IPS DF 4.7 (cell line): ENCODE results near the gene KRT82.

ENCODE experiments used
- DNase-seq: peaks from one replicate; pipeline ENCODE4 v3.0.0-alpha.2; 2013; ENCODE audit warnings: low spot score; ENCODE audit errors: extremely low read depth

The KRT82 gene

DNA sequence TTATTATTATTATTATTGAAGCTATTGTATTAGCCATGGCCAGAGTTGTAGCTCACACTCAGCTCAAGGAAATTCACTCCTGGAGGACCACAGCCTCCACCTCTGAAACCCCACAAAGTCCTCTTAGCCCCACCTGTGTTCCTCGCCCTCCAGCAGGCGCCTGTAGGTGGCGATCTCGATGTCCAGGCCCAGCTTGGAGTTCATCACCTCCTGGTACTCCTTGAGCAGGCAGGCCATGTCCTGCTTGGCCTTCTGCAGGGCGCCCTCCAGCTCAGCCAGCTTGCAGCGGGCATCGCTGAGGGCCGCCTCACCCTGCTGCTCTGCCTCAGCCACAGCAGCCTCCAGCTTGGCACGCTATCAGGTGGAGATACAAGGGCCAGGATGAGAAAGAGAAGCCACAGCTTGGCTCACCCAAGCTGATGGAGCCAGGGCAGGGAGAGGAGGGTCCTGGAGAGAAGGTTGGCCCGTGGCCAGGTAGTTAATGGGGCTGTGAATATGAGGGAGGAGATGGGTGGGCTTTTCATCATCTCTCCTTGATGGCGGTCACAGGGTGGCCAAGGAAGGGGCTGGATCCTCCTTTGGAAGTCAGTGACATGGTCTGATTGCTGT lies 43.9 kb downstream of the KRT82 start:
- no peak for DNase-seq

DNA sequence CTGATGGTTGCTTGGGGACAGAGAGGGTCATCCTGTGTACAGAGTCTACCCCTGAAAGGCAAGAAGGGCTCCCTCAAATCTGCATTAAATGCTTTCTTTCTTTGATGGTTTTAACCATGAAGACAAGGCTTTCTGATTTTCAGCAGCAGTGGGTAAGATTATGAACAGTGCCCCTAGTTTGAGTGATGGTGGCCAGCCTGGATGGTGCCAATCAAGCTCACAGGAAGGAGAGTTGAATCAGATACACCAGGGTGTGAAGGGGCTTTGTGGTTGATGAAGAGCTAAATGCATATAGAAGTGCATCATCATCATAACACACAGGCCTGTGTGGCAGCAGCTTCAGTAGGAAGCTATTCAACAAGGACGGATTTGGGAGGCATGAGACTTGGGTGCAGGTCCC lies 44.6 kb downstream of the KRT82 start:
- no peak for DNase-seq

DNA sequence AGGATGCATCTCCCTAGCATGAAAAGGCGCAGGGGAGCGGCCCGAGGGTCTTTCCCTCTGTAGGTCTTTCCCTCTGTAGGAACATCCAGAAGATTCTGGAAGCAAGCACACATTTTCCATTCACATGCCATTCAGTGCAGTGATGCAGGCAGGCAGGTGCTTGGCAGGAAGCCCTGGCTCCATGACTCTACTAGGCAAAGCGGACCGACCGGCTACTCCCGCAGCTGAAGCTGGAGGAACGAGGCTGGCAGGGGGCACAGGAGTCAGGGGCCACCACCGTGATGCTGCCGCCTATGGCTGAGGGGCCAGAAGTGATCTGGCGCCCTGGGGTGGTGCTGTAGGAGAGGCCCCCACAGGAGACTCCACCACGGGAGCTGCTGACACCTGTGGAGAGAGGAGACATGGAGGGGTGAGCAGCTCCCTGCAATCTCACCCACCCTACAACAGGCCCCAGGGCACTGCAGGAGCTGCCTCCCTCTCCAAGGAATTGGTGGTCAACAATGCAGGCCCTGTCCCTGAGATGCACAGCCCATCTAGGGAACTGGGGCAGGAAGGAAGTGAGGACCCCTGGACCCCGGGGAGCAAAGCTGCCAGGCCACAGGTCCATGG lies 45.4 kb downstream of the KRT82 start:
- no peak for DNase-seq

DNA sequence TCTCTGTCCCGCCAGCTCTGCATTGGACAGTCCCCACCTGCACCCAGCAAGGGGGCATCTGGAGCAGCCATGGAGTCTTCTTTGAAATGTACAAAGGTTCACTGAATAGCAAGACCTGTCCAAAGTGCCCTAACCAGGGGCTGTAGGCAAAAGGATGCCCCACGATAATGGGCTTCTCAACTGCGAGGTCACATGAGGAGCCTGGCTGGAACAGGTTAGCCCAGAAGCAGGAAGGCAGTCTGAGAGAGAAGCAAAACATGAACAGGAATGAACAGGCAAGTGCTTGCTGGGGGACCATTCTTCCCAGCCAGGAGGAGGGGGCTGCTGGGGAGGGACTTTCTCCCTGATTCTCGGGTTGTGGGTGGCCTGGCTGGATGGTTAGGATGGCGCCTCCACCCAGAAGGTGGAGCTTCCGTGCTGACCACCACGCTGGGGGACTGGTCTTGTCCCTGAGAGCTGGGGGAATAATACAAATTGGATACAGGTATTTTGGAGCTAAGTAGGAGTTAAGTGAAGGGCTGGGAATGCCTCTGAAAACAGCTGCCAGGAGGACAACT lies 46.0 kb downstream of the KRT82 start:
- DNase-seq: no peak

DNA sequence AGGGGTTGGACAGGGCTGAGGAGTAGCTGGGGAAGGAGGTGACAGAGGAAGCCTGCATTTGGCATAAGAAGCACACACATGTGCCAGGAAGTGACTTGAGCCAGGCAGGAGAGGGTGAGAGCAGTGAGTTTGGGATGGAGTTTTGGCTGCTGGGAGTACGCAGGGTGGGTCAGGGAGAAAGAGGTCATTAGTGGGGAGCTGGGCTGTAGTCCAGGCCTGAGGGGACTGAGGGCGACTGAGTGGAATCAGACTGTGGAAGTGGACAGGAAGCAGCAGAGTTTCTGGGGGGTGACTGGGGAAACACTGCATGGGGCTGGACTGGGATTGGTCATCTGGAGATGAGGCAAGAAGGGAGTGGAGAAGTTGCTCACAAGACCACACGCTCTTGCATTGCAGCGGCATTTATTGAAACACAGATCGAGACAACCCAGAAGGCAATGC lies 46.5 kb downstream of the KRT82 start:
- DNase-seq: no peak

DNA sequence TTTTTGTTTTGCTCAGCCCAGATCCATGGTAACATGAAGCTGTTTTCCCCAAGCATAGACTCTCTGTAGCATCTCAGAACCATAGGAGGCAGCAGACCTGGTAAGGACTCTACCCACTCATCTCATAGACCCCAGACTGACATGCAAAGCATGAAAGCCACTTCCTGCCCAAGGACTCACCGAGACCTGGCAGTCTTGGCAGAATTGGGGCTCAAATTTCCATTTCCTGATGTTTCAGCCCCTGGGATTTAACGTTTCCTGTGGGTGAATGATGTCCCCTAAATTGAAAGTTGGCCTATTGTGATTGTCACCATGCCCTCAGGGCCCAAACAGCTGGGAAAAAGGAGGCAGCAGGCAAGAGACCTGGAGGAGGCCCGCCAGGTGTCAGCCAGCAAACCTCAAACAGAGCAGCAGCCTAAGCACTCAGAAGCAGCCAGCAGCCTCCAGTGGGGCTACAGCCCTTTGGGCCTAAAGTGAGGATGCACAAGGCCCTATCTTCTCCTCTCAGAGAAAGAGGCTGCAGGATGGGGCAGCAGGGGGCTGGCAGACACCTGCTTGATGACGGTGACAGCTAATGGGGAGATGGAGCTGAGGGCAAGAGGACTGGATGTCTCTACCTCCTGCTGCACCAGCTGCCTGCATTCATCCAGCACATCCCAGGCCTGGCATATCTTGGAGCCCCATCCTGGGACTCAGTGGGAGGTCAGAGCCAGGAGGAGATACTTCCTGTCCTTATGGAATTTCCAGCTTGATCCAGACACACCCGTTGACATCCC lies 47.4 kb downstream of the KRT82 start:
- DNase-seq: no peak

DNA sequence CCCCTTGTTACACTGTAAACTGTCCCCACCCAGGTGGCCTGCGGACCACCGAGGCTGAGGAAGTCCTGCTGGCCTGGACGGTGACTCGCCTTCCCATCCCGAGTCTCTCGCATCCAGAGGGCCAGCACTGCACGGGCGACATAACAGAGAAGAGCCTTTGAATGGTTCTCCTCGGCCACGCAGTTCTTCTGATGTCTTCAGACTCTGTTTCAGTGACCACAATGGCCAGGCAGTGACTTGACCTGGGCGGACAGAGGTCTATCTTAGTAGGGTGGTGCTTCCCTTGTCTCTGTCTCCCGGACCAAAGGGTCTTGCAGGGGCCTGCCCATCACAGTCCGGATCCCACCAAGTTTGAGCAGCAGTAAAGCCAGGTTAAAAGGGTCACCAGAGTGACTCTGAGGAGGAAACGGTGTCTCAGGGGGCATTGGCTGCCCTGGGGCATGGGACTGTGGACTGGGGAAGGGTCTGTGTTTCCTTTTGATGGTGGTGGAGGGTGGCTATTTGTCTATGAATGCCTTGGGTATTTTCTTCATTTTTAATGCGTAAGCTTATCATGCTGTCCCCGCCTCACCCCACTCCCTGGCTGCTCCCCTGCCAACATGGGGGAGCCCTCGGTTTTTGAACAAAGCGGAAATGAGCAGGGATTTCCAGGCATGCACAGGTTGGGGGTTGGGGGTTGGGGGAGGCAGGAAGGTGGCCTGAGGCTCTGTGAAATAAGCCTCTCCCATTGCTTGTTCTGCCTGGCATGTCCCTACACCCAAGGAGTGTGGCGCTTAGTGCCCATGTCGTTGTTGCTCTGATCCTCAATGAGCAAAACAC lies 49.2 kb downstream of the KRT82 start:
- no peak for DNase-seq

DNA sequence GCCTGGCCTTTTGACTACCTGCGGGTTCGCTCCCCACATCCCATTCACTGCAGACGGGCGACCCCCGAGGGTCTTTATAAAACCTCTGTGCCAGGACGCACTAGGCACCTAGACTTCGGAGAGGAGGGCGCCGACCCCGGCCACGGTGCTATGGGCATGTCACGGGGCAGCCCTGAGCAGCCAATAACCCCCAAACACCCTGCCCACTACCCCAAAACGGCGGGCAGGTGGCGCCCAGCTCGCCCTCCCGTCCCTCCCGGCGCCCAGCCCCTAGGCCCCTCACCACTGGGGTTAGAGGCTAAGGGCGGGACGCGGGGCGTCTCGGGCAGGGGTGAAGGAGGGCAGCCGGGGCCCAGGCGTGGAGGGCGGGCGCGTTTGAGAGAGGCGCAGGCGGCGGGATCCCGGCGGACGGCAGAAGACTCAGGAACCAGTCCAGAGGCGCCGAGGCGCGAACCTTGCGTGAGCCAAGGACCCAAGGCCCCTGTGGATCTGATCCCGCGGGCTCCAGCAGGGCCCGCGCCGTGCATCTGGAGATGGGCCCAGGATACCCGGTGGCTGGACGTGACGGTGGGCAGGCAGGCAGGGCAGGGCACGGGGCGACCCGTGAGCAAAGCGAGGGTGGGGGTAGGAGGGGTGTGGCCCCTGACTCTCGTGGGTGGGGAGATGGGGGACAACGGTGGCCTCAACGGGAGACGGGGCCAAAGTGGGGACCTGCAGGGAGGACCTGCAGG lies 49.9 kb downstream of the KRT82 start:
- no peak for DNase-seq

DNA sequence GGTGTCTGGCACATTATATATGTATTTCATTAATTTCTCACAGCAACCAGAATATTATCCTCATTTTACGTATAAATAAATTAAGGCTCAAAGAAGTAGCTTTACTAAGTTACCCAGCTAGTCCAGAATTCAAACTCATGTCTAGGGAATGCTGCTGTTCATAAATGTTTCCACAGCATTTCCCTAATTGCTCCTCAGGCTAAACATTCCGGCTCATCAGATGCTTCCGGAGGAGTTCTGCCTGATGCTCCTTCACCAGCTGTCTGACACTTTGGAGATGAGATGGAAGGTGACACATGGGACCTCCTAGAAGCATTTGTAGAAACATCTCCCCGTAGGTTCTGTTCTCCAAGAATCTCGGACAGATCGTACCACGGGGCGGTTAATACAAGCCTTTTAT lies 51.0 kb downstream of the KRT82 start:
- DNase-seq: no peak

DNA sequence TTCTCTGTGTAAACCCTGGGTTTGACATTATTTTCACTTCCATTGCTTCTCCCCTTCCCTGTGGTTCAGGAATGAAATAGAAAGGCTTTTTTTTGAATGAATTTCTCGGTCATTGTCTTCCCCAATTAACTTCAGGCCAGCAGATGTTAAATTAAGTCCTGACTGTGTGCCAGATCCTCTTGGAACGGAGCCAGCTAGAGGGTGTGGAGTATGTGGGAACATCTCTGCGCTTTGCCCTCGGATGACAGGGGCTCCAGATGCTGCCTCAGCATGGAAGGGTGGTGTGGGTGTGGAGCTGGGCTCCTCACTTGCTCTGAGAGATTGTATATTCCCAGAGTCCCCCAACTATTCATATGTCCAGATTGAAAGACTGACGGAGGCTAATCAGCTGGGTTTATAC lies 51.9 kb downstream of the KRT82 start:
- no peak for DNase-seq

DNA sequence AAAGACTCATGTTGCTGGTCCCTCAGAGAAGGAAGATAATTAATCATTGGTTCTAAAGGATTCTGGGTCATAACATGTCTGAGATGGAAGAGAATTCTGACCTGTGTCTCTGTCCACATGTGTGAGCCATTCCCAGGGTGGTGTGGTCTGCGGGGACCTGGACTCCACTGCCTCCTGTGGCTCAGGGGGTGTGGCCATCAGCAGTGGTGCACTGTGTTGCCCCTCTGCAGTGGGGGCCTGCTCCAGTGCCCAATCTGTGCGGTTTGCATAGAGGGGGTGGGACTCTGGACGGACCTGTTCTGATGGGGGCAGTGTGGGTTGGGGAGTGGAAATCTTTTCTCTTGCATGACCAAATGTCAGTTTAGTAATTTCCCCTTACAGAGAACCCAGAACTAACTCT lies 52.4 kb downstream of the KRT82 start:
- DNase-seq: no peak

DNA sequence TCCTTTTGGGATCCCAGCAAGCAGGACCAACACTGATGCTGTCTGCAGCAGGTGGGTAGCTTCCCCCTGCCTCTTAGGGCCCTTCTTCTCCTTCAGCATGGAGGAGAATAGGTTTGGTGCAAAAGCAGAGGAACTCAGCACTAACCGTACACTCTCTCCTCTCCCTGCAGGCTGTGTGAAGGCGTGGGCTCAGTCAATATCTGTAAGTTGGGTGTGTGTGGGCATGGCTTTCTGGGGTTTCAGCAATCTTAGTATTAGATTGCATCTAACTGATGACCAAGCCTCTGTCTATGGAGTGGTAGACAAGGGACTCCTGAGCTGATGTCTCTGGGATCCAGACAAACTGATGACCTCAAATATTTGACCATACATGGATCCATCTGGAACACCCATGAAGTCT lies 53.2 kb downstream of the KRT82 start:
- no peak for DNase-seq

DNA sequence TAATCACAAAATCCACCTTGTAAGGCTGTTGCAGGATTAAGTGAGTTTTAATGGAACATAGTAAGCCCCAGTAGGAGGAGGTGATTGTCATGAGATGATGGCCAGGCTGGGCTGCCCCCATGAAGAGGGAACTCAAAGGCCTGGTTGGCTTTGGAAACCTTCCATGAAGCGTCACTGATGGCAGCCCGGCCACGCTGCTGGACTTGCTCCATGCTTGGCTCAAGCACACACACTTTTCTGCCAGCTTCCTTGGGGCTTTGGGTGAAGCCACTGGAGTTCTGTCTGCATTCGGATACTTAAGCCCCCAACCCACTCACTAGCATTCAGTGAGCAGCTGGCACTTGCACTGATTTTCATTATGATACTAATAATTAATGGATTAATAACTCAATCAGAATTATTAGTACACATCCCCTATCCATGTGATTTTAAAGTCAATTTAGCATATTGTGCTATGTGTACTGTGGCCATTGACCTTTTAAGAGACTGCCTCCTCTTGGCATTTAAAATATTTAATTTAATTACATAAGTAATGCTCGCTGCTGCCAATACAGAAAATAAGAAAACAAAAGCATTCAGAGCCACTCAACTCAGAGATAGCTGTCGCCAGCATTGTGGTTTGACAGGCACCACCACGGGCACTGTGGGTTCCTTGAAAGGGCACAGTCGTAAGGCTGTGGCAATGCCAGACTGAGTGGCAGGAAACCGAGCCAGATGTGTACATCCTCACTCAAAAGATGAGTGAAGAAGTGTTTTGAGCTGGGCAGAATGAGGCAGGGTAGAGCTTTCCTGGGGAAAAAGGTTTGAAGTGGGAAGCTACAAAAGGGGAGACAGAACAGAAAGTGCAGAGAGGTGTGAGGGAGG lies 54.7 kb downstream of the KRT82 start:
- DNase-seq: no peak

DNA sequence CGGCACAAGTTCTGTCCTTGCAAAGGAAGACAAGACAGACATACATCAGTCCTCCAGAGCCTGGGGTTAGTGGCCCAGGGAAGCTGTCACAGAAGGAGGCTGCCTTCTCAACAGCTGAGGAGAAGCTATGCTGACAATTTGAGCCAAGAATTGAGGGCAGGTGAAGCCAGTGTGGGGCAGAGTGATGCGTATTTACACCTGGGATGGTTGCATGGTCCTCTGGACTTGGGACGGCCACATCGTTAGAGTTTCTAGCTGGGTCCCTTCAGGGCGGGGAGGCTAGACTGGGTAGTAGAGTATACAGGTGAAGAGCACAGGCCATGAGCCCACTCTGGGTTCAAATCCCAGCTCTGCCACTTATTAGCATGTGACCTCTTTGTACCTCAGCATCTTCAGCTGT lies 55.3 kb downstream of the KRT82 start:
- no peak for DNase-seq

DNA sequence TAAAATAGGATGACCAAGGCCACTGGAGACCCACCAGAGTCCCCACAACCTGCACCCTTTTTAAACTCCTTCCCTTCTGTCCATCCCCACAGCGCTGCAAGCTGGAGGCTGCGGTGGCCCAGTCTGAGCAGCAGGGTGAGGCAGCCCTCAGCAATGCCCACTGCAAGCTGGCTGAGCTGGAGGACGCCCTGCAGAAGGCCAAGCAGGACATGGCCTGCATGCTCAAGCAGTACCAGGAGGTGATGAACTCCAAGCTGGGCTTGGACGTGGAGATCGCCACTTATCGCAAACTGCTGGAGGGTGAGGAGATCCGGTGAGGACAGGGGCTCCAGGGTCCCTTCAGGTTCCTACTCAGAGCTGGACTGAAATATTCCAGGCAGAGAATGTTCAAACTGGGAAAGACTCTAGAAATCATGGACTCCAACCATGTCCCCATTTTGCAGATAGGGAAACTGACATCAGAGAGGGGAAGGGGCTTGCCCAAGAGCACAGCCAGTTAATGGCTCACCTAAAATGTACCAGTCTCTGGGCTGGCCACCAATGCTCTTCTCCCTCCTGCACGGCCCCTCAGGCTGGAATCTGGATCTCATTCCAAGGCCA lies 56.0 kb downstream of the KRT82 start:
- no peak for DNase-seq

DNA sequence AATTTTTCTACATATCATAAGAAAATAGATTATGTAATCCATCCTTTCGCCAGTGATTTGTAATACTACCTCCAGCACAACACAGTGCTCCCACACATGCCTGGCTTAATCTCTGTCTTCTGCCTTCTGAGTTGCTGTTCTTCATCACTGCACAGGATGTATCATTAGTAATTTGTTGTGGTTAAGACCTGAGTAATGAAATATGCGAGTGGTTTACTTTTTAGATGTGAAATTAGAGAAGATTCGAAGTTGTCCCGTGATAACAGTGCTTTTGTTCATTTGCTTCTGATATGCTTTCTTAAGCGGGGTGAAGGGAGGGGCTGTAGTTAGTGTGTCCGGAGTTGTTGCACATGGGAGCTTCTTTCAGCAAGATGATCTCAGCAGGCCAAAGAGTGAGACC lies 56.9 kb downstream of the KRT82 start:
- DNase-seq: no peak

DNA sequence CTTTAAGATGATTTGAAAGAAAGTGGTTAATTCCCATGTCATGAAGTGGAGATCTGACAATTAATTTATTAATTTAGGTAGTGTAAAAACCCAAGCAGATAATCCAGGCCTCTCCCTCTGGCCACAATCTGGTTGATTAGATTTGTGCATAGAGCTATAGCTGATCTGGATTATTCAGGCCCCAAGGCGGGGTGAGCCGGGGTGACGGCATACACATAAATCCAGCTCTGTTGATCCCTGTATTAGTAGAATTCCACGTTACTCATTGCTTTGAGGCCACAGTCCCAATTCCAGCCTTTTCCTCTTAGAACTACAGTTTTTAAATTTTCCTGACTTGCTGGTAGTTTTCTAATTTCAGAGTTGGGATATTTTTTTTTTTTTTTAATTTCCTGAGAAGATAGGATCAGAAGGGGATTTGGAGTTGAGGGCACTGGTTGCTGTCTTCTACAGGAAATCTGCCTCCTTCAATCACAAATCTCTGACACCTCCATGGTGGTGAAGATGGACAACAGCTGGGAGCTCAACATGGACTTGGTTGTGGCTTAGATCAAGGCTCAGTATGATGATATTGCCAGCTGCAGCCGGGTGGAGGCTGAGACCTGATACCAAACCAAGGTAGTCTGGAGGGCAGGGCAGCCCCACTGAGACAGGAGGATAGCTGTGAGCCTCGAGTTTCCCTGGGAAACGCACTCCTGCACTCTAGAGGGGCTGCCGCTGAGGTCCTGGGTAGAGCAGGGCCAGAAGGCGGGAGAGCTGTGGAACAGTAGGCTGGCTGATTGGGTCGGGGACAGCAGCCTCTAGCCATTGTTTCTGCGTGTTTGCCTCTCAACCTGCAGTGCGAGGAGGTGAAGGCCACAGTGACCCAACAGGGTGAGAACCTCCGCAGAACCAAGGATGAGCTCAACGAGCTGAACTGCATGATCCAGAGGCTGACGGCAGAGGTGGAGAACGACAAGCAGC lies 58.3 kb downstream of the KRT82 start:
- no peak for DNase-seq

DNA sequence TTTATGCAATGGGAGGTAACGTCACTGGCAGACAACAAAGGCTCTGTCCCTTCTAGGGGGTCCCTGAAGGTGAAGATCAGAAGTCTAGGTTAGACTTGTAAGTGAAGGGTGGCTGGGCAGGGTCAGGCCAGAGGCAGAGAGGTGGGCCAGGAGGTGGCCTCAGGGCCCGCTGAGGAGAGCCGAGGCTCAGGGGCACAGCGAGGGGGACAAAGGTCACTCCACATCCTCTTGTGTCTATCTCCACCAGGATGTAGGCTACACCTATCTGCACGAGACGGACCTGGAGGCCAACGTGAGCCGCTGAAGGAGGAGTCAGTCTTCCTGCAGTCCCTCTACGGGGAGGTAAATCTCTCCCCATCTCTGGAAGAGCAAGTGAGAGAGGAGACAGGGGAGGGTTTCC lies 59.1 kb downstream of the KRT82 start:
- DNase-seq: no peak
